Ascending aorta (tissue), 2 donors: ENCODE results near the gene MED28. TPM values are rescaled to one million over a fixed set of nuclear protein-coding genes. Genes with fewer than 3 reads are reported as not detected.

Experiments
- DNase-seq, 2 donors: peaks; one replicate each; pipeline ENCODE4 v3.0.0-alpha.2; 2019; ENCODE audit warnings: low spot score in 2 of 2
- H3K27ac ChIP-seq, 2 donors: fragments of 200-600 bp; sonication (generic); one replicate each; pipeline ENCODE4 v1.5.1; 2016 to 2017; ENCODE audit warnings: mild to moderate bottlenecking in 1 of 2
- H3K27me3 ChIP-seq: fragments of 200-600 bp; sonication (generic); one replicate; pipeline ENCODE4 v1.5.1; 2017
- H3K36me3 ChIP-seq, 2 donors: fragments of 200-600 bp; sonication (generic); one replicate each; pipeline ENCODE4 v1.5.1; 2016
- H3K4me1 ChIP-seq, 2 donors: fragments of 200-600 bp; sonication (generic); one replicate each; pipeline ENCODE4 v1.5.1; 2016 to 2017; ENCODE audit warnings: mild to moderate bottlenecking in 1 of 2
- H3K4me3 ChIP-seq, 2 donors: fragments of 200-600 bp; sonication (generic); one replicate each; pipeline ENCODE4 v1.5.1; 2016 to 2017; ENCODE audit warnings: mild to moderate bottlenecking in 1 of 2
- H3K9me3 ChIP-seq, 2 donors: fragments of 200-600 bp; sonication (generic); one replicate each; pipeline ENCODE4 v1.5.1; 2016
- intact Hi-C: fragments of 100-400 bp; cut with DNase I; formaldehyde crosslinking; loops from one replicate; pipeline ENCODE4 v1.15.1; 2023
- total RNA-seq: library from RNA; depleted of rRNA; stranded (reverse); fragments of >200 nt; gene quantifications from one replicate; pipeline ENCODE4 v1.1.0, GENCODE V29; 2016
- TF ChIP-seq, protein P1 (sequence below), 3 experiments: fragments of 200-600 bp in 2 of 3; fragments of 450-650 bp in 1 of 3; sonication (generic) in 2 of 3; IDR thresholded peaks; one replicate each; pipeline ENCODE4 v1.5.1; 2016 to 2019; ENCODE audit warnings: antibody characterized with exemption in 3 of 3, mild to moderate bottlenecking in 1 of 3, moderate library complexity in 1 of 3

MED28 gene
- total RNA-seq, 1 donor from 2014 or later, result 6.2 TPM

DNA sequence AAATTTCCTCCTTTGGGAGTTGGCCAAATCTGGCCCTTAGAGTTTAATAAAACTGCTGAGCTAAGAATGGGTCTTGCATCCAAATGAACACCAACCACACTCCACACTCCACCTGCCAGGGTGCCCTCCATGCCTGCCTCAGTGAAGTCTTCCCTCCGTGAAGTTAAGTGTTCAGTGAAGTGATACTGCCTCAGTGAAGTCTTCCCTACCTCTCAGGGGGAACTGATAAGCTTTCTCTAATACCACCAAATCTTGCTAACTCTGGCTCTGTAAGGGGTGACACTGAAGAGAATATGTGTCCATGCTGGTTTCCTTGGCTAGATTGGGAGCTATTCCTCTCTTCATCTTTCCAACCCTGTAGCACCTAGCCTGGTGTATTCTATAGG is 27.9 kb downstream of the MED28 start:
- Histone ChIP-seq H3K4me3 (no peak overlapping the region), H3K27me3 (no peaks in the 10 kb centered on the region), H3K36me3 (no peaks in the 10 kb centered on the region), H3K4me1 (no peaks in the 10 kb centered on the region), H3K9me3 (no peaks in the 10 kb centered on the region), H3K27ac (no peak overlapping the region)
- intact Hi-C loops, result no loop called here
- DNase-seq, result no peak
- TF ChIP-seq, protein P1, sequence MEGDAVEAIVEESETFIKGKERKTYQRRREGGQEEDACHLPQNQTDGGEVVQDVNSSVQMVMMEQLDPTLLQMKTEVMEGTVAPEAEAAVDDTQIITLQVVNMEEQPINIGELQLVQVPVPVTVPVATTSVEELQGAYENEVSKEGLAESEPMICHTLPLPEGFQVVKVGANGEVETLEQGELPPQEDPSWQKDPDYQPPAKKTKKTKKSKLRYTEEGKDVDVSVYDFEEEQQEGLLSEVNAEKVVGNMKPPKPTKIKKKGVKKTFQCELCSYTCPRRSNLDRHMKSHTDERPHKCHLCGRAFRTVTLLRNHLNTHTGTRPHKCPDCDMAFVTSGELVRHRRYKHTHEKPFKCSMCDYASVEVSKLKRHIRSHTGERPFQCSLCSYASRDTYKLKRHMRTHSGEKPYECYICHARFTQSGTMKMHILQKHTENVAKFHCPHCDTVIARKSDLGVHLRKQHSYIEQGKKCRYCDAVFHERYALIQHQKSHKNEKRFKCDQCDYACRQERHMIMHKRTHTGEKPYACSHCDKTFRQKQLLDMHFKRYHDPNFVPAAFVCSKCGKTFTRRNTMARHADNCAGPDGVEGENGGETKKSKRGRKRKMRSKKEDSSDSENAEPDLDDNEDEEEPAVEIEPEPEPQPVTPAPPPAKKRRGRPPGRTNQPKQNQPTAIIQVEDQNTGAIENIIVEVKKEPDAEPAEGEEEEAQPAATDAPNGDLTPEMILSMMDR (IDR thresholded peaks at IDR 0.05), result no peak

DNA sequence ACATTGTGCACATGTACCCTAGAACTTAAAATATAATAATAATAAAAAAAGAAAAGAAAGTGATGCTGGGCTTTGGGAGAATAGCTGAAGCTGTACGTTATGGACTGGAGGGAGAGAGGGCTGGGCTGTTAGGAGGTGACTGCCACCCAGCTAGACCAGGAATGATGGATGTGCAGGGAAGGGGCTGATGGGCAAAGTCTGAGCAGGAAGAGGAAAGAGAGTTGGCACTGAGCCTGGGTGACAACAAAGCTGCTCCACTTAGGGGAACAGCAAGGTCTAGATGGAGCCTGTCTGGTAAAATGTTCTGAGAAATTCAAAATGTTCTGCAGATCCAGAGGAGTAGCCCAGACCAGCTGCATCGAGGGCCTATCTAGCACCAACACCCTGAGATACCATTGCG is 32.3 kb downstream of the MED28 start:
- DNase-seq, result no peak
- H3K36me3 ChIP-seq, result no peaks in the 10 kb centered on the region

DNA sequence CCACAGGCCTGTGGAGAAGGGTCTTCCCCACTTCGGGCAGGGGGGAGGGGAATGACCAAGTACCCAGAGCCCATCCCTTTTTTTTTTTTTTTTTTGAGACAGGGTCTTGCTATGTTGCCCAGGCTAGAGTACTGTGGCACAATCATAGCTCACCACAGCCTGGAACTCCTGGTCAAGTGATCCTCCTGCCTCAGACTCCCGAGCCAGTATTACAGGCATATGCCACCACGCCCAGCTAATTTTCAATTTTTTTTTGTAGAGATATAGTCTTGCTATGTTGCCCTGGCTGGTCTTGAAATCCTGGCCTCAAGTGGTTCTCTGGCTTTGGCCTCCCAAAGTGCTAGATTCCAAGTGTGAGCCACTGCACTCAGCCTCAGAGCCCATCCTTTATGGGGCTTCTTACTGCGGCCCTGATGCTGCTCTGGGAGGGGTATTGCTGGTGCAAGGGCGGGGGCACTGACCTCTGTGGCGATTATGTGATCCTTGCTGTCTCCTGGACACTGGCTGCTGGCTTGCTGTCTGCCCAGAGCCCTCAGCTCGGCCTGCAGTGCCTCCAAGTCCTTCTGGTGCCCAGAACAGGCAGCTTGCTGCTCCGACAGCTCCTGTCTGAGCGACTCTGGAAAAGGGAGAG is 32.9 kb downstream of the MED28 start:
- H3K4me3 ChIP-seq, result no peak overlapping the region
- H3K27ac ChIP-seq, result no peak overlapping the region
- intact Hi-C loops, result no loop called here
- TF ChIP-seq, protein P1 (IDR thresholded peaks at IDR 0.05), result no peak
- H3K27me3 ChIP-seq, result no peaks in the 10 kb centered on the region
- no peaks in the 10 kb centered on the region for H3K4me1 ChIP-seq
- H3K9me3 ChIP-seq, result no peaks in the 10 kb centered on the region
- DNase-seq, result no peak
- no peaks in the 10 kb centered on the region for H3K36me3 ChIP-seq

More for the DNA sequence above, 32.3 kb downstream of the MED28 start:
- intact Hi-C loops, result no loop called here
- H3K27ac ChIP-seq, result no peak overlapping the region
- no peaks in the 10 kb centered on the region for H3K4me1 ChIP-seq
- H3K4me3 ChIP-seq, result no peak overlapping the region
- TF ChIP-seq, protein P1 (IDR thresholded peaks at IDR 0.05), result no peak
- no peaks in the 10 kb centered on the region for H3K9me3 ChIP-seq
- H3K27me3 ChIP-seq, result no peaks in the 10 kb centered on the region

DNA sequence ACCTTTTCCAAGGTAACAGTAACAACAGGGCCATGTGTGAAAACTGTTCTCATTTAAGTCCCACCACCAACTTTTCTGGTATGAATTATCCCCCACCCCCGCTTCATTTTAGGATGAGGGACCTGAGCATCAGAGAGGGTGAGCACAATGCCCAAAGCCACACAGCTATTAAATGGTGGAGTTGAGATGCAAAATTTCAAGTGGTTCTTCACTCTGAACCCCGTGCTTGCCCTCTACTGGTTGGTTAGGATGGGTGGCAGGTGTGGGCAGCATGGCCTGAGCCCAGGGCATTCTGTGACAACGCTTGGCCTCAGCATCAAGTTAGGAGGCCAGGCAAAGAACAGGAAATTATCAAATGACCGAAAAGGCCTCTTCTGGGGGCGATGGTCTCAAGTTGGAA is 33.5 kb downstream of the MED28 start:
- H3K4me3 ChIP-seq, result no peak overlapping the region
- no peaks in the 10 kb centered on the region for H3K4me1 ChIP-seq
- DNase-seq, result no peak
- H3K27me3 ChIP-seq, result no peaks in the 10 kb centered on the region
- intact Hi-C loops, result no loop called here
- TF ChIP-seq, protein P1 (IDR thresholded peaks at IDR 0.05), result no peak
- H3K36me3 ChIP-seq, result no peaks in the 10 kb centered on the region
- H3K9me3 ChIP-seq, result no peaks in the 10 kb centered on the region
- no peak overlapping the region for H3K27ac ChIP-seq

DNA sequence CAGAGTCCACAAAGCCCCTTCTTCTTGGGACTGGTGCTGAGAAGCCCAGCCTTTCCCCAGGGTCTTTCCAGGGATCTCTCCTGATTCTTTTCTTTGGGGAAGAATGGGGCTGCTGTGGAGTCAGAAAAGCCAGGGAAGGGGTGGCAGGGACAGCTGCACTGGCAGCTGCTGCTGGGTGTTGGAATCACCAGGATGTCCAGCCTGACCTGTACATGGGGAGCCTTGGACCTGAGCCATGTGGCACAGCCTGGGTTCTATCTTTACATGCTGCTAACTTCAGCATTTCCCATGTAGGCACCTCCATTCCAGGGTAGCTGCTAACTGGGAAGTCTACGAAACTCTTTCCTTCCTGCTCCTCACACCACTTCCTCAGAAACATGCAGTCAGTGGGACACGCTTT is 36.0 kb downstream of the MED28 start:
- no peak overlapping the region for H3K4me3 ChIP-seq
- no peaks in the 10 kb centered on the region for H3K9me3 ChIP-seq
- intact Hi-C loops, result no loop called here
- TF ChIP-seq, protein P1 (IDR thresholded peaks at IDR 0.05), result no peak
- H3K36me3 ChIP-seq, result no peaks in the 10 kb centered on the region
- H3K27me3 ChIP-seq, result no peaks in the 10 kb centered on the region
- H3K27ac ChIP-seq, result no peak overlapping the region
- H3K4me1 ChIP-seq, result no peaks in the 10 kb centered on the region
- DNase-seq, result no peak

DNA sequence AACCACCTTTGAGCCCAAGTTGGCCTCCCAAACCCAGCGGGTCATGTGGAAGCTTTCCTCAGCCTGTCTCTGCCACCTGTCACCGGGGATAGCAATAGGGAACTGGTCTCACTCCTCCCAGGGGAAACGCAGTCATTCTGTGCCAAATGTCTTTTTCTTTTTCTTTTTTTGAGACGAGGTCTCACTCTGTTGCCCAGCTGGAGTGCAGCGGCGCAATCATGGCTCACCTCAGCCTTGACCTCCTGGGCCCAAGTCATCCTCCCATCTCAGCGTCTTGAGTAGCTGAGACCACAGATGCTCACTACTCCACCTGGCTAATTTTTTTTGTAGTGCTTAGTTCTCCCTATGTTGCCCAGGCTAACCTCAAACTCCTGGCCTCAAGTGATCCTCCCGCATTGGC is 40.3 kb downstream of the MED28 start:
- no peak overlapping the region for H3K4me3 ChIP-seq
- DNase-seq, result no peak
- TF ChIP-seq, protein P1 (IDR thresholded peaks at IDR 0.05), result no peak
- H3K9me3 ChIP-seq, result no peaks in the 10 kb centered on the region
- intact Hi-C loops, result no loop called here
- H3K4me1 ChIP-seq, result no peaks in the 10 kb centered on the region
- no peak overlapping the region for H3K27ac ChIP-seq
- no peaks in the 10 kb centered on the region for H3K27me3 ChIP-seq
- no peaks in the 10 kb centered on the region for H3K36me3 ChIP-seq
